Measurements from ENCODE around the gene MCF2L2.
A peak's percentile ranks its signal among the peaks of the same experiment; 100 is the strongest.

GRCh38 chr3:183447206-183448001 is 19.0 kb upstream of the MCF2L2 start:
- TF ChIP-seq POLR2A (IDR thresholded peaks at IDR 0.05; ENCODE audit: low read depth, low read length) (peak; percentile 87), CTCF (IDR thresholded peaks at IDR 0.05; ENCODE audit: extremely low read depth in 1 of 2, insufficient read depth in 1 of 2, low read depth in 1 of 2, low read length in 2 of 2) (peak in 1 of 2 donors; percentile 0)
